HepG2 (cell line): Measurements from ENCODE around the gene KDELR3.

Source experiments
- E2F5 ChIP-seq: sonication (generic); formaldehyde crosslinking; conservative IDR thresholded peaks from 2 replicates; pipeline ENCODE4 v1.4.0; 2020; ENCODE audit warnings: missing genetic modification reagents
- HNRNPL ChIP-seq: fragments of 200-400 bp; formaldehyde crosslinking; IDR thresholded peaks from 2 replicates; pipeline ENCODE4 v1.6.1; 2017; ENCODE audit warnings: mild to moderate bottlenecking, low read depth, low read length
- RFX3 ChIP-seq: IDR thresholded peaks from 2 replicates; pipeline ENCODE4 v1.6.1; 2016; ENCODE audit warnings: missing biosample characterization, missing genetic modification reagents
- TBL1XR1 ChIP-seq: fragments of 150-350 bp; IDR thresholded peaks from 2 replicates; pipeline ENCODE4 v1.6.1; 2014; ENCODE audit warnings: borderline replicate concordance, low read length; ENCODE audit not compliant: partially characterized antibody
- ZNF331 ChIP-seq: sonication (generic); formaldehyde crosslinking; IDR thresholded peaks from 2 replicates; pipeline ENCODE4 v1.4.0; 2020; ENCODE audit warnings: missing genetic modification reagents
- ZNF547 ChIP-seq: sonication (generic); formaldehyde crosslinking; IDR thresholded peaks from 2 replicates; pipeline ENCODE4 v1.5.1; 2020; ENCODE audit warnings: mild to moderate bottlenecking, missing genetic modification reagents
- TF ChIP-seq, protein P1 (sequence below): sonication (generic); formaldehyde crosslinking; IDR thresholded peaks from 2 replicates; pipeline ENCODE4 v1.5.0; 2020; ENCODE audit warnings: mild to moderate bottlenecking, missing genetic modification reagents, borderline replicate concordance

- TF ChIP-seq RFX3: no peak
- TF ChIP-seq E2F5 (CRISPR knock-in tag): no peak
- no peak for TF ChIP-seq ZNF331 (CRISPR knock-in tag)
- no peak for TF ChIP-seq ZNF547 (CRISPR knock-in tag)
- TF ChIP-seq TBL1XR1: no peak
- TF ChIP-seq HNRNPL: no peak
- TF ChIP-seq, protein P1, sequence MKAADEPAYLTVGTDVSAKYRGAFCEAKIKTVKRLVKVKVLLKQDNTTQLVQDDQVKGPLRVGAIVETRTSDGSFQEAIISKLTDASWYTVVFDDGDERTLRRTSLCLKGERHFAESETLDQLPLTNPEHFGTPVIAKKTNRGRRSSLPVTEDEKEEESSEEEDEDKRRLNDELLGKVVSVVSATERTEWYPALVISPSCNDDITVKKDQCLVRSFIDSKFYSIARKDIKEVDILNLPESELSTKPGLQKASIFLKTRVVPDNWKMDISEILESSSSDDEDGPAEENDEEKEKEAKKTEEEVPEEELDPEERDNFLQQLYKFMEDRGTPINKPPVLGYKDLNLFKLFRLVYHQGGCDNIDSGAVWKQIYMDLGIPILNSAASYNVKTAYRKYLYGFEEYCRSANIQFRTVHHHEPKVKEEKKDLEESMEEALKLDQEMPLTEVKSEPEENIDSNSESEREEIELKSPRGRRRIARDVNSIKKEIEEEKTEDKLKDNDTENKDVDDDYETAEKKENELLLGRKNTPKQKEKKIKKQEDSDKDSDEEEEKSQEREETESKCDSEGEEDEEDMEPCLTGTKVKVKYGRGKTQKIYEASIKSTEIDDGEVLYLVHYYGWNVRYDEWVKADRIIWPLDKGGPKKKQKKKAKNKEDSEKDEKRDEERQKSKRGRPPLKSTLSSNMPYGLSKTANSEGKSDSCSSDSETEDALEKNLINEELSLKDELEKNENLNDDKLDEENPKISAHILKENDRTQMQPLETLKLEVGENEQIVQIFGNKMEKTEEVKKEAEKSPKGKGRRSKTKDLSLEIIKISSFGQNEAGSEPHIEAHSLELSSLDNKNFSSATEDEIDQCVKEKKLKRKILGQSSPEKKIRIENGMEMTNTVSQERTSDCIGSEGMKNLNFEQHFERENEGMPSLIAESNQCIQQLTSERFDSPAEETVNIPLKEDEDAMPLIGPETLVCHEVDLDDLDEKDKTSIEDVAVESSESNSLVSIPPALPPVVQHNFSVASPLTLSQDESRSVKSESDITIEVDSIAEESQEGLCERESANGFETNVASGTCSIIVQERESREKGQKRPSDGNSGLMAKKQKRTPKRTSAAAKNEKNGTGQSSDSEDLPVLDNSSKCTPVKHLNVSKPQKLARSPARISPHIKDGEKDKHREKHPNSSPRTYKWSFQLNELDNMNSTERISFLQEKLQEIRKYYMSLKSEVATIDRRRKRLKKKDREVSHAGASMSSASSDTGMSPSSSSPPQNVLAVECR (CRISPR knock-in tag): no peak
These were observed 13.9 kb upstream of the KDELR3 start for GRCh38 chr22:38453996-38454352.
